ENCODE data around the gene CDK11B.

DNA sequence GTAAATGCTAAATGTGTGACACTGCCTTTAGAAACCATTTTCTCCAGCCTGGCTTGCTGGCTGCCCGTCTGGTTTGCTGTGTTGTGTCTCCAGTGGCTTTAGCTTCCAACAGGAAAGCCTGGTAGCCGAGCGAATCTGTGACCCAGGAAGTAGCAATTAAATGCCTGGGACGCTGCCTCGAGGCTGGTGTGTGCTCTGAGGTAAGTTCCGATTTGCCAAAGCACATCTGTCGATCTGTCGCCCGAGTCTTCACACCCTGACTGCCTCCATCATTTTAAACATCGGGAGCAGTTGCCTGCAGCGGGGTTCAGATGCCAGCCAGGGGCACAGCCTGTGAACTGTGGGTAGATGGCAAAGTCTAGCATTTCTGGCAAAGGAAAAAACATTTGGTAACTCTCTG lies 41.3 kb downstream of the CDK11B start:
- TF ChIP-seq ELF4 (IDR thresholded peaks at IDR 0.05) (no peak), ARNT (IDR thresholded peaks at IDR 0.05) (no peak), TARDBP (IDR thresholded peaks at IDR 0.05) (no peak), SP1 (IDR thresholded peaks at IDR 0.05) (no peak)
